OCI-LY7 (cell line): ENCODE data around the gene MTHFR.

Experiments used
- CTCF ChIP-seq: fragments of 200-600 bp; sonication (generic); conservative IDR thresholded peaks from 2 replicates; pipeline ENCODE4 v1.5.1; 2014; ENCODE audit warnings: mild to moderate bottlenecking, antibody characterized with exemption, low read length, moderate library complexity, mixed read lengths
- EZH2phosphoT487 ChIP-seq: fragments of 200-600 bp; sonication (generic); IDR thresholded peaks from 2 replicates; pipeline ENCODE4 v1.6.1; 2018; ENCODE audit warnings: low read depth, borderline replicate concordance, mild to moderate bottlenecking, mixed run types, antibody characterized with exemption, low read length, moderate library complexity, mixed read lengths

GRCh38 chr1:11784256-11784992 lies 21.3 kb downstream of the MTHFR start:
- TF ChIP-seq CTCF (no peak), EZH2phosphoT487 (no peak)
